SK-N-SH (cell line): ENCODE measurements around the gene KRTAP29-1. TPM values are rescaled to one million over a fixed set of nuclear protein-coding genes. Genes with fewer than 3 reads are reported as not detected.

Experiments
- CTCF ChIA-PET: fragments of 300-600, 350-600 bp; formaldehyde crosslinking; extraction: SDS; loops from one replicate; lab custom pipeline; 2021; lab: Yijun Ruan, JAX
- POLR2A ChIA-PET: fragments of 350-600 bp; sonication (Branson Sonifier 250); formaldehyde crosslinking; extraction: SDS; loops from one replicate; lab custom pipeline; 2020; ENCODE audit warnings: antibody characterized with exemption, inconsistent platforms; lab: Yijun Ruan, JAX
- DNase-seq: peaks from one replicate; pipeline ENCODE4 v3.0.0; 2012
- H2AFZ ChIP-seq: fragments of 200-600 bp; sonication (generic); 2 replicates; pipeline ENCODE4 v1.8.1; 2016; ENCODE audit warnings: antibody characterized with exemption, mild to moderate bottlenecking, low read depth
- H3F3A ChIP-seq: fragments of 200-600 bp; sonication (generic); replicated peaks from 2 replicates; pipeline ENCODE3; 2016; ENCODE audit warnings: antibody characterized with exemption, mild to moderate bottlenecking; ENCODE audit not compliant: insufficient read depth
- H3K27ac ChIP-seq, 2 experiments: fragments of 200-500 bp in 1 of 2; fragments of 200-600 bp in 1 of 2; sonication (Bioruptor generic) in 1 of 2; sonication (generic), shearing (Covaris generic) in 1 of 2; 2 replicates each; pipeline versions ENCODE4 v1.5.1 to v1.6.1; 2014 to 2016; ENCODE audit warnings: low read depth in 2 of 2, inconsistent platforms in 1 of 2, low read length in 1 of 2, mild to moderate bottlenecking in 1 of 2, mixed read lengths in 1 of 2
- H3K27me3 ChIP-seq: fragments of 200-600 bp; sonication (generic), shearing (Covaris generic); 2 replicates; pipeline ENCODE4 v1.6.1; 2016; ENCODE audit warnings: mixed run types; ENCODE audit not compliant: insufficient read depth
- H3K36me3 ChIP-seq, 2 experiments: fragments of 200-500 bp in 1 of 2; fragments of 200-600 bp in 1 of 2; sonication (Bioruptor generic) in 1 of 2; sonication (generic) in 1 of 2; replicated peaks in 1 of 2; 2 replicates each; pipeline versions ENCODE3 to v1.5.1; 2014 to 2016; ENCODE audit warnings: low read length in 1 of 2, mild to moderate bottlenecking in 1 of 2; ENCODE audit not compliant: insufficient read depth in 2 of 2, control insufficient read depth in 1 of 2
- H3K4me1 ChIP-seq, 2 experiments: fragments of 200-500 bp in 1 of 2; fragments of 200-600 bp in 1 of 2; sonication (Bioruptor generic) in 1 of 2; sonication (generic), shearing (Covaris generic) in 1 of 2; 2 replicates each; pipeline versions ENCODE4 v1.5.1 to v1.6.1; 2014 to 2016; ENCODE audit warnings: low read depth in 1 of 2, low read length in 1 of 2, mixed run types in 1 of 2; ENCODE audit not compliant: insufficient read depth in 2 of 2, control insufficient read depth in 1 of 2
- H3K4me2 ChIP-seq: fragments of 200-600 bp; sonication (generic), shearing (Covaris generic); 2 replicates; pipeline ENCODE4 v1.6.1; 2017; ENCODE audit warnings: mixed run types
- H3K4me3 ChIP-seq, 2 experiments: fragments of 200-500 bp in 1 of 2; fragments of 200-600 bp in 1 of 2; sonication (Bioruptor generic) in 1 of 2; sonication (generic), shearing (Covaris generic) in 1 of 2; 2 replicates each; pipeline versions ENCODE4 v1.5.1 to v1.8.1; 2014 to 2016; ENCODE audit warnings: low read depth in 2 of 2, inconsistent platforms in 1 of 2, low read length in 1 of 2, mild to moderate bottlenecking in 1 of 2, mixed read lengths in 1 of 2, moderate library complexity in 1 of 2
- H3K79me2 ChIP-seq: fragments of 200-600 bp; sonication (generic); 2 replicates; pipeline ENCODE4 v1.8.1; 2017; ENCODE audit warnings: mild to moderate bottlenecking; ENCODE audit not compliant: insufficient read depth
- H3K9ac ChIP-seq: fragments of 200-600 bp; sonication (generic); 2 replicates; pipeline ENCODE4 v1.6.1; 2017; ENCODE audit warnings: mixed run types
- H3K9me2 ChIP-seq: fragments of 200-600 bp; sonication (generic); 2 replicates; pipeline ENCODE4 v1.6.1; 2017; ENCODE audit warnings: mixed run types
- H3K9me3 ChIP-seq: fragments of 200-600 bp; sonication (generic); 2 replicates; pipeline ENCODE4 v1.6.1; 2017; ENCODE audit warnings: mixed run types, mild to moderate bottlenecking, moderate library complexity
- H4K20me1 ChIP-seq: fragments of 200-600 bp; sonication (generic); 2 replicates; pipeline ENCODE4 v1.6.1; 2017; ENCODE audit warnings: mild to moderate bottlenecking, mixed run types; ENCODE audit not compliant: insufficient read depth
- CHD2 ChIP-seq: fragments of 150-350 bp; IDR thresholded peaks from 2 replicates; pipeline ENCODE4 v1.6.1; 2018; ENCODE audit warnings: low read length; ENCODE audit not compliant: partially characterized antibody
- EZH2phosphoT487 ChIP-seq: fragments of 200-600 bp; sonication (generic); IDR thresholded peaks from 2 replicates; pipeline ENCODE4 v1.6.1; 2017; ENCODE audit warnings: low read depth, mixed run types, mild to moderate bottlenecking, antibody characterized with exemption, moderate library complexity, borderline replicate concordance
- FOXM1 ChIP-seq: IDR thresholded peaks from 2 replicates; pipeline ENCODE4 v1.4.0; 2012; ENCODE audit warnings: low read depth, mild to moderate bottlenecking
- GATA2 ChIP-seq: sonication (generic); formaldehyde crosslinking; IDR thresholded peaks from 2 replicates; pipeline ENCODE4 v1.5.0; 2020; ENCODE audit warnings: mild to moderate bottlenecking, missing genetic modification reagents
- JUND ChIP-seq: IDR thresholded peaks from 2 replicates; pipeline ENCODE4 v1.4.0; 2012
- MEF2A ChIP-seq: IDR thresholded peaks from 2 replicates; pipeline ENCODE4 v1.4.0; 2012; ENCODE audit warnings: low read depth, borderline replicate concordance
- MXI1 ChIP-seq: IDR thresholded peaks from 2 replicates; pipeline ENCODE4 v1.6.1; 2012; ENCODE audit warnings: mild to moderate bottlenecking, low read depth, low read length, improper control_type of control experiment
- NFIC ChIP-seq: IDR thresholded peaks from 2 replicates; pipeline ENCODE4 v1.4.0; 2012; ENCODE audit warnings: borderline replicate concordance
- NRF1 ChIP-seq: IDR thresholded peaks from 2 replicates; pipeline ENCODE4 v1.6.1; 2012; ENCODE audit warnings: low read depth, mild to moderate bottlenecking, low read length
- POLR2AphosphoS5 ChIP-seq: IDR thresholded peaks from 2 replicates; pipeline ENCODE4 v1.6.1; 2012; ENCODE audit warnings: low read depth, low read length
- RAD21 ChIP-seq: IDR thresholded peaks from 2 replicates; pipeline ENCODE4 v1.6.1; 2012; ENCODE audit warnings: mild to moderate bottlenecking, low read length
- RCOR1 ChIP-seq: fragments of 150-350 bp; IDR thresholded peaks from 2 replicates; pipeline ENCODE4 v1.6.1; 2017; ENCODE audit warnings: antibody characterized with exemption, low read length
- RXRA ChIP-seq: IDR thresholded peaks from 2 replicates; pipeline ENCODE4 v1.4.0; 2012; ENCODE audit warnings: low read depth, mild to moderate bottlenecking, borderline replicate concordance
- SMC3 ChIP-seq: IDR thresholded peaks from 2 replicates; pipeline ENCODE4 v1.6.1; 2012; ENCODE audit warnings: low read depth, low read length, improper control_type of control experiment
- TAF1 ChIP-seq: IDR thresholded peaks from 2 replicates; pipeline ENCODE4 v1.6.1; 2012; ENCODE audit warnings: low read depth, mild to moderate bottlenecking, low read length, moderate library complexity, borderline replicate concordance
- TCF12 ChIP-seq: IDR thresholded peaks from 2 replicates; pipeline ENCODE4 v1.4.0; 2012
- TEAD4 ChIP-seq: IDR thresholded peaks from 2 replicates; pipeline ENCODE4 v1.4.0; 2012; ENCODE audit warnings: mild to moderate bottlenecking, borderline replicate concordance; ENCODE audit not compliant: insufficient read depth
- USF1 ChIP-seq: IDR thresholded peaks from 2 replicates; pipeline ENCODE4 v1.4.0; 2012; ENCODE audit warnings: low read depth, borderline replicate concordance
- USF2 ChIP-seq: fragments of 150-350 bp; IDR thresholded peaks from 2 replicates; pipeline ENCODE4 v1.6.1; 2017; ENCODE audit warnings: antibody characterized with exemption, low read length, low read depth, borderline replicate concordance
- WGBS: methylation state at CpG from one replicate; pipeline ENCODE4 v1.1.6; 2017; ENCODE audit warnings: low lambda C conversion rate; 5-methylcytosine and 5-hydroxymethylcytosine counted together
- polyA plus RNA-seq, 3 experiments: library from polyadenylated mRNA; depleted of rRNA; stranded (reverse); fragments of >200 nt; gene quantifications; 2 replicates each; pipeline ENCODE4 v1.2.3, GENCODE V29; 2012
- TF ChIP-seq, protein P1 (sequence below): fragments of 200-600 bp; sonication (generic); IDR thresholded peaks from 2 replicates; pipeline ENCODE4 v1.6.1; 2017; ENCODE audit warnings: antibody characterized with exemption, mild to moderate bottlenecking, moderate library complexity

Gene KRTAP29-1
- polyA plus RNA-seq, 1 of the 3 experiments (the other 2 are of a cell fraction): not detected

DNA sequence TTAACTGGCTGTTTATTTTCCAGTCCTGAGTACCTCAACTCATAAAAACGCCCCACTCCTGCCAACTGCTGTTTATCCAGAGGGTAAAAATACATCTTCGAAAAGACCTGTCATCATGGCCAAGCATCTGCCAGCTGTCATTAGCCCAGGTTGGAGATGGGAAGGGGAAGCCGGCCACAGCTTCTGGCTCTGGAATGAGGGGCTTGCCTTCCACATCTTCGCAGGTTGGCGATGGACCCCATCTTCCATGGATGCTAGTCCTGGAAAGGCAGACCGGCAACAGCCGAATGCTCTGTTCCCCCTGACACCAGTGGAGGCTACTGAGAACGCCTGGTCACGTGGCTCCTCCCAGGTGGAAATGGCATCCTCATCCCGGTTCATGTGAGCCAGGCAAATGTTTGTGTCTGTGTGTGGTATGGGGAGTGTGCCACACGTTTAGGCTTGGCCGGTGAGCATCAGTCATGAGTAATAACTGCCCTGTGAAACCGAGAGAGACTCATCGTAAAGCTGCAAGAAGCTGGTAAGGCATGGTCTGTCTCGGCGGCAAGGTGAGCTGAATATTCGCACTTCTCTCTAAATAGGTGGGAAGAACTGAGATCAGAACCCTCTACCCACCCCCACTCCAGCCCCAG, 13.3 kb upstream of the KRTAP29-1 start:
- peaks cover 12% of the 10 kb centered on the region for H3K9me3 ChIP-seq
- H3K27me3 ChIP-seq: peaks cover 37% of the 10 kb centered on the region
- no peak overlapping the region for H3K9ac ChIP-seq
- no peaks in the 10 kb centered on the region for H3K9me2 ChIP-seq
- no peaks in the 10 kb centered on the region for H3F3A ChIP-seq
- H3K4me1 ChIP-seq: no peaks in the 10 kb centered on the region
- H3K4me2 ChIP-seq: no peak overlapping the region
- no peaks in the 10 kb centered on the region for H4K20me1 ChIP-seq
- H2AFZ ChIP-seq: no peak overlapping the region
- ChIA-PET CTCF (interaction anchor here (1.4 kb wide), 1 partner anchor 347 kb away, joined by 4 read pairs; no protein-coding TSS in a partner anchor), POLR2A (no interaction called here)
- peaks cover 0 to 9% of the 10 kb centered on the region in 2 experiments for H3K36me3 ChIP-seq
- no peak overlapping the region for H3K27ac ChIP-seq
- H3K79me2 ChIP-seq: no peaks in the 10 kb centered on the region
- WGBS: 28% methylated on average over 17 of the region's 17 CpGs
- no peak for DNase-seq
- TF ChIP-seq POLR2AphosphoS5 (no peak), USF2 (no peak), RXRA (no peak), GATA2 (no peak), RCOR1 (no peak), TAF1 (no peak), NRF1 (no peak), TEAD4 (no peak)
- no peak overlapping the region for H3K4me3 ChIP-seq

GRCh38 chr17:41315204-41315794, 12.6 kb upstream of the KRTAP29-1 start, which contains the start of gene KRTAP17-1:
KRTAP17-1 (minus strand) TSS chr17:41315710; CDS start chr17:41315650, 60 bp downstream.
- Histone ChIP-seq H3K4me3 (no peak within 1 kb of the TSS), H3K79me2 (no peaks in the 10 kb centered on the region), H3K9me2 (no peaks in the 10 kb centered on the region), H3K9ac (no peak within 1 kb of the TSS), H4K20me1 (no peaks in the 10 kb centered on the region), H3K4me2 (no peak within 1 kb of the TSS), H3F3A (no peaks in the 10 kb centered on the region), H3K4me1 (no peaks in the 10 kb centered on the region), H3K27me3 (peaks cover 37% of the 10 kb centered on the region), H3K36me3 (peaks cover 0 to 9% of the 10 kb centered on the region in 2 experiments), H3K27ac (no peak within 1 kb of the TSS), H3K9me3 (peaks cover 12% of the 10 kb centered on the region), H2AFZ (no peak within 1 kb of the TSS)
- ChIA-PET POLR2A (no interaction called here), CTCF (interaction anchor here (1.3 to 1.6 kb wide), 3 partner anchors 14 to 351 kb away, joined by 4 to 5 read pairs (median 4); no protein-coding TSS in a partner anchor)
- no peak for DNase-seq
- TF ChIP-seq MXI1: no peak
- no peak for TF ChIP-seq JUND
- no peak for TF ChIP-seq RAD21
- TF ChIP-seq RXRA: no peak
- no peak for TF ChIP-seq GATA2
- no peak for TF ChIP-seq RCOR1
- TF ChIP-seq CHD2: no peak
- no peak for TF ChIP-seq MEF2A
- TF ChIP-seq NFIC: no peak
- TF ChIP-seq, protein P1, sequence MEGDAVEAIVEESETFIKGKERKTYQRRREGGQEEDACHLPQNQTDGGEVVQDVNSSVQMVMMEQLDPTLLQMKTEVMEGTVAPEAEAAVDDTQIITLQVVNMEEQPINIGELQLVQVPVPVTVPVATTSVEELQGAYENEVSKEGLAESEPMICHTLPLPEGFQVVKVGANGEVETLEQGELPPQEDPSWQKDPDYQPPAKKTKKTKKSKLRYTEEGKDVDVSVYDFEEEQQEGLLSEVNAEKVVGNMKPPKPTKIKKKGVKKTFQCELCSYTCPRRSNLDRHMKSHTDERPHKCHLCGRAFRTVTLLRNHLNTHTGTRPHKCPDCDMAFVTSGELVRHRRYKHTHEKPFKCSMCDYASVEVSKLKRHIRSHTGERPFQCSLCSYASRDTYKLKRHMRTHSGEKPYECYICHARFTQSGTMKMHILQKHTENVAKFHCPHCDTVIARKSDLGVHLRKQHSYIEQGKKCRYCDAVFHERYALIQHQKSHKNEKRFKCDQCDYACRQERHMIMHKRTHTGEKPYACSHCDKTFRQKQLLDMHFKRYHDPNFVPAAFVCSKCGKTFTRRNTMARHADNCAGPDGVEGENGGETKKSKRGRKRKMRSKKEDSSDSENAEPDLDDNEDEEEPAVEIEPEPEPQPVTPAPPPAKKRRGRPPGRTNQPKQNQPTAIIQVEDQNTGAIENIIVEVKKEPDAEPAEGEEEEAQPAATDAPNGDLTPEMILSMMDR: no peak
- no peak for TF ChIP-seq SMC3
- TF ChIP-seq FOXM1: no peak
- no peak for TF ChIP-seq USF2
- no peak for TF ChIP-seq TCF12
- no peak for TF ChIP-seq EZH2phosphoT487
- no peak for TF ChIP-seq USF1
- 23% methylated on average over 18 of the region's 24 CpGs for WGBS
